ENCODE data around the gene KRTAP5-3.
A peak's percentile ranks its signal among the peaks of the same experiment; 100 is the strongest.
"Not testable (repeated sequence)": the region's sequence is repeated elsewhere in the genome, so short reads cannot be mapped to it uniquely, and the experiment has no call there.

Gene KRTAP5-3

GRCh38 chr11:1582909-1583308, 25.4 kb downstream of the KRTAP5-3 start:
- not testable (repeated sequence) for DNase-seq (ENCODE audit: low read depth in 3 of 3)

- no peak for DNase-seq (ENCODE audit: low read depth in 3 of 3)
Measured at GRCh38 chr11:1581976-1582375, 26.3 kb downstream of the KRTAP5-3 start.

- no peak for DNase-seq (ENCODE audit: low read depth in 3 of 3)
Measured at GRCh38 chr11:1576825-1577224, 31.4 kb downstream of the KRTAP5-3 start.

GRCh38 chr11:1575756-1576155, 32.5 kb downstream of the KRTAP5-3 start:
- DNase-seq (ENCODE audit: low read depth in 3 of 3), result not testable (repeated sequence)

GRCh38 chr11:1574933-1575242, 33.4 kb downstream of the KRTAP5-3 start:
- DNase-seq (ENCODE audit: low read depth in 3 of 3), result no peak

GRCh38 chr11:1574238-1574932, 33.9 kb downstream of the KRTAP5-3 start:
- peak in 1 of 3 experiments; percentile 45 for DNase-seq (ENCODE audit: low read depth in 3 of 3)

- DNase-seq (ENCODE audit: low read depth in 3 of 3), result no peak
Measured at GRCh38 chr11:1573903-1574237, 34.4 kb downstream of the KRTAP5-3 start.

GRCh38 chr11:1573077-1573902, 35.0 kb downstream of the KRTAP5-3 start:
- peak in 1 of 3 experiments; percentile 17 for DNase-seq (ENCODE audit: low read depth in 3 of 3)

GRCh38 chr11:1572197-1573076, 35.8 kb downstream of the KRTAP5-3 start, which contains the start of gene DUSP8:
DUSP8 (minus strand) TSS chr11:1572271; CDS start chr11:1565826, 6,445 bp downstream.
- DNase-seq (ENCODE audit: low read depth in 3 of 3), result peak; percentile 78 to 86 (median 83)

GRCh38 chr11:1571760-1572196, 36.5 kb downstream of the KRTAP5-3 start:
- no peak for DNase-seq (ENCODE audit: low read depth in 3 of 3)

GRCh38 chr11:1570896-1571759, 37.1 kb downstream of the KRTAP5-3 start:
- no peak for DNase-seq (ENCODE audit: low read depth in 3 of 3)

- DNase-seq (ENCODE audit: low read depth in 3 of 3), result no peak
Measured at GRCh38 chr11:1570531-1570895, 37.8 kb downstream of the KRTAP5-3 start.

GRCh38 chr11:1570001-1570453, 38.2 kb downstream of the KRTAP5-3 start:
- no peak for DNase-seq (ENCODE audit: low read depth in 3 of 3)

GRCh38 chr11:1569251-1569780, 38.9 kb downstream of the KRTAP5-3 start:
- DNase-seq (ENCODE audit: low read depth in 3 of 3), result no peak

- no peak for DNase-seq (ENCODE audit: low read depth in 3 of 3)
Measured at GRCh38 chr11:1568441-1568911, 39.8 kb downstream of the KRTAP5-3 start.

- no peak for DNase-seq (ENCODE audit: low read depth in 3 of 3)
Measured at GRCh38 chr11:1567721-1568100, 40.6 kb downstream of the KRTAP5-3 start.

- DNase-seq (ENCODE audit: low read depth in 3 of 3), result no peak
Measured at GRCh38 chr11:1567052-1567720, 41.1 kb downstream of the KRTAP5-3 start.

GRCh38 chr11:1566381-1567051, 41.7 kb downstream of the KRTAP5-3 start:
- no peak for DNase-seq (ENCODE audit: low read depth in 3 of 3)

- DNase-seq (ENCODE audit: low read depth in 3 of 3), result no peak
Measured at GRCh38 chr11:1565904-1566247, 42.4 kb downstream of the KRTAP5-3 start.

All from stimulated activated CD4-positive, alpha-beta T cell treated with anti-CD3 and anti-CD28 coated beads, TNF-alpha, amount 100 ng/mL, for 24 hours (primary cell).